K562 (cell line): ENCODE results near the gene CCDC54. TPM values are rescaled to one million over a fixed set of nuclear protein-coding genes. Genes with fewer than 3 reads are reported as not detected.

Experiments used
- ATAC-seq: fragments of 200-7000 bp; cut with Tn5 transposase; 3 replicates; pipeline ENCODE4 v1.9.1; 2020; ENCODE audit warnings: moderate library complexity
- BruUV-seq: library from RNA; stranded (reverse); fragments of 400-500 nt; replicated peaks from 2 replicates; lab custom pipeline; 2021; lab: Mats Ljungman, UMichigan
- CTCF ChIA-PET: fragments of 300-600 bp; formaldehyde crosslinking; extraction: SDS; loops from one replicate; lab custom pipeline; 2021; ENCODE audit warnings: low intra/inter-chr PET ratio; lab: Yijun Ruan, JAX
- POLR2A ChIA-PET: fragments of 300-600, 350-650 bp; sonication (Branson Sonifier 250); formaldehyde crosslinking; extraction: SDS; loops from one replicate; lab custom pipeline; 2021; ENCODE audit warnings: antibody characterized with exemption, inconsistent platforms; lab: Yijun Ruan, JAX
- DNase-seq, 4 experiments: peaks; one replicate each; pipeline versions ENCODE4 v3.0.0 to v3.0.0-alpha.2; 2011 to 2018; ENCODE audit warnings: low spot score in 3 of 4, mixed read lengths in 3 of 4; ENCODE audit errors: extremely low read depth in 1 of 4
- FAIRE-seq: peaks from 2 replicates; lab custom pipeline; 2011; peaks lifted over from hg19 to GRCh38; lab: Jason Lieb, UNC
- H2AFZ ChIP-seq: 2 replicates; pipeline ENCODE4 v1.6.0; 2011; ENCODE audit warnings: low read depth, low read length, control low read depth, inconsistent platforms
- H3K27ac ChIP-seq: fragments of 200-600 bp; 3 replicates; pipeline ENCODE4 v1.8.0; 2011; ENCODE audit warnings: low read depth, mild to moderate bottlenecking, control low read depth, inconsistent platforms, low read length, moderate library complexity, mixed read lengths; ENCODE audit errors: extremely low read depth
- H3K27me3 ChIP-seq, 2 experiments: fragments of 300-600 bp in 1 of 2; 2 replicates in 1 of 2; 3 replicates in 1 of 2; pipeline versions ENCODE4 v1.6.0 to v1.8.0; 2011; ENCODE audit warnings: inconsistent platforms in 2 of 2, low read length in 2 of 2, mild to moderate bottlenecking in 1 of 2, mixed read lengths in 1 of 2, moderate library complexity in 1 of 2; ENCODE audit not compliant: control insufficient read depth in 2 of 2, insufficient read depth in 2 of 2
- H3K36me3 ChIP-seq: fragments of 300-600 bp; 3 replicates; pipeline ENCODE4 v1.8.0; 2011; ENCODE audit warnings: mild to moderate bottlenecking, low read length, inconsistent platforms; ENCODE audit not compliant: control insufficient read depth, insufficient read depth
- H3K4me1 ChIP-seq, 2 experiments: fragments of 200-600 bp in 1 of 2; replicated peaks in 1 of 2; 2 replicates in 1 of 2; 3 replicates in 1 of 2; pipeline versions ENCODE4 v1.5.1 to v1.8.0; 2011; ENCODE audit warnings: inconsistent platforms in 2 of 2, low read length in 2 of 2, mild to moderate bottlenecking in 1 of 2, mixed read lengths in 1 of 2, moderate library complexity in 1 of 2; ENCODE audit not compliant: control insufficient read depth in 2 of 2, insufficient read depth in 2 of 2
- H3K4me2 ChIP-seq: 2 replicates; pipeline ENCODE4 v1.6.1; 2011; ENCODE audit warnings: low read length, control low read depth, inconsistent platforms, mixed read lengths; ENCODE audit not compliant: insufficient read depth
- H3K4me3 ChIP-seq: fragments of 200-600 bp; sonication (generic), shearing (Covaris generic); 2 replicates; pipeline ENCODE4 v1.5.1; 2016; ENCODE audit warnings: control low read depth, inconsistent platforms
- H3K79me2 ChIP-seq: fragments of 200-600 bp; 3 replicates; pipeline ENCODE4 v1.8.0; 2011; ENCODE audit warnings: low read length, inconsistent platforms; ENCODE audit not compliant: control insufficient read depth, insufficient read depth
- H3K9ac ChIP-seq, 2 experiments: 2 replicates each; pipeline versions ENCODE4 v1.6.0 to v1.6.1; 2011; ENCODE audit warnings: low read depth in 2 of 2, low read length in 2 of 2, control low read depth in 1 of 2, inconsistent platforms in 1 of 2, mild to moderate bottlenecking in 1 of 2, mixed read lengths in 1 of 2; ENCODE audit not compliant: insufficient read depth in 1 of 2
- H3K9me1 ChIP-seq: one replicate; pipeline ENCODE4 v1.6.0; 2011; ENCODE audit warnings: inconsistent platforms, mild to moderate bottlenecking, low read length, moderate library complexity; ENCODE audit not compliant: control insufficient read depth, insufficient read depth
- H3K9me3 ChIP-seq: replicated peaks from 2 replicates; pipeline ENCODE4 v1.5.1; 2011; ENCODE audit warnings: low read depth, low read length, inconsistent platforms; ENCODE audit not compliant: control insufficient read depth, insufficient read depth
- H4K20me1 ChIP-seq: replicated peaks from 2 replicates; pipeline ENCODE4 v1.6.1; 2011; ENCODE audit warnings: low read length, inconsistent platforms, mixed read lengths; ENCODE audit not compliant: control insufficient read depth, insufficient read depth
- CHD1 ChIP-seq: fragments of 200-600 bp; sonication (generic); IDR thresholded peaks from one replicate; pipeline ENCODE4 v1.6.1; 2012; ENCODE audit warnings: mild to moderate bottlenecking, moderate library complexity, low read length, inconsistent platforms
- ETS2 ChIP-seq: IDR thresholded peaks from 2 replicates; pipeline ENCODE4 v1.6.1; 2016; ENCODE audit warnings: borderline replicate concordance, missing genetic modification characterization, mild to moderate bottlenecking, moderate library complexity, missing compliant biosample characterization; ENCODE audit not compliant: poor library complexity, severe bottlenecking
- ETV1 ChIP-seq: fragments of 450-650 bp; conservative IDR thresholded peaks from 2 replicates; pipeline ENCODE4 v1.6.1; 2016; ENCODE audit warnings: missing genetic modification characterization, control low read depth, low read depth, missing compliant biosample characterization
- FOXJ2 ChIP-seq: fragments of 200-800 bp; sonication (Bioruptor generic); IDR thresholded peaks from 2 replicates; pipeline ENCODE4 v1.6.1; 2016; ENCODE audit warnings: missing genetic modification characterization, missing compliant biosample characterization
- SAFB2 ChIP-seq: fragments of 200-400 bp; formaldehyde crosslinking; IDR thresholded peaks from 2 replicates; pipeline ENCODE4 v1.6.1; 2018; ENCODE audit warnings: borderline replicate concordance, low read length, low read depth, moderate library complexity; ENCODE audit not compliant: severe bottlenecking
- SRSF3 ChIP-seq: fragments of 200-400 bp; formaldehyde crosslinking; IDR thresholded peaks from 2 replicates; pipeline ENCODE4 v1.6.1; 2016; ENCODE audit warnings: mild to moderate bottlenecking, low read length, moderate library complexity; ENCODE audit not compliant: insufficient read depth
- WGBS: fragments of 100-300 bp; shearing (Covaris generic); methylation state at CpG from one replicate; pipeline ENCODE4 v1.1.6; 2016; ENCODE audit warnings: low coverage, mixed read lengths; ENCODE audit not compliant: insufficient coverage; ENCODE audit errors: missing lambda C conversion rate; 5-methylcytosine and 5-hydroxymethylcytosine counted together
- in situ Hi-C: fragments of 300-500 bp; cut with MboI; formaldehyde crosslinking; loops from 4 replicates; pipeline ENCODE4 v1.15.0; 2018; ENCODE audit warnings: inconsistent platforms, mixed read lengths
- intact Hi-C: fragments of 100-400 bp; cut with micrococcal nuclease; formaldehyde crosslinking; loops from 2 replicates; pipeline ENCODE4 v1.14.2; 2022
- polyA plus RNA-seq, 8 experiments: library from polyadenylated mRNA; depleted of rRNA in 4 of 8; stranded (reverse) in 5 of 8; unstranded in 3 of 8; fragments of >200 nt; fragmentation: Nextera tagmentation in 2 of 8; fragmentation: Illumina TruSeq in 1 of 8; extraction: Ambion mirVana in 2 of 8; extraction: Trizol in 1 of 8; gene quantifications; 2 replicates each; pipeline versions ENCODE4 v1.2.1 to v1.2.3, GENCODE V29; 2011 to 2014; ENCODE audit warnings: inconsistent platforms in 1 of 8, missing spikeins in 1 of 8
- total RNA-seq, 7 experiments: library from RNA; depleted of rRNA in 6 of 7; stranded (reverse); fragments of >200 nt in 6 of 7; fragmentation: Illumina TruSeq in 2 of 7; extraction: Trizol in 2 of 7; gene quantifications; 2 replicates each; pipeline versions ENCODE4 v1.2.1 to v1.2.3, GENCODE V29; 2011 to 2021; ENCODE audit warnings: low replicate concordance in 1 of 7
- TF ChIP-seq, protein P1 (sequence below): fragments of 250-450 bp; sonication (Bioruptor Pico); IDR thresholded peaks from 2 replicates; pipeline ENCODE4 v1.5.0; 2021; ENCODE audit warnings: mild to moderate bottlenecking, borderline replicate concordance
- TF ChIP-seq, protein P2 (sequence below): fragments of 450-650 bp; formaldehyde crosslinking; IDR thresholded peaks from 2 replicates; pipeline ENCODE4 v1.4.0; 2022; ENCODE audit warnings: mild to moderate bottlenecking, moderate library complexity
- TF ChIP-seq, protein P3 (sequence below): fragments of 450-650 bp; IDR thresholded peaks from 2 replicates; pipeline ENCODE4 v1.6.1; 2016; ENCODE audit warnings: low read depth

The CCDC54 gene
- total and polyA plus RNA-seq, 9 of the 15 experiments (the other 6 are each of a cell fraction or from before 2014, with no cell fraction given): not detected

DNA sequence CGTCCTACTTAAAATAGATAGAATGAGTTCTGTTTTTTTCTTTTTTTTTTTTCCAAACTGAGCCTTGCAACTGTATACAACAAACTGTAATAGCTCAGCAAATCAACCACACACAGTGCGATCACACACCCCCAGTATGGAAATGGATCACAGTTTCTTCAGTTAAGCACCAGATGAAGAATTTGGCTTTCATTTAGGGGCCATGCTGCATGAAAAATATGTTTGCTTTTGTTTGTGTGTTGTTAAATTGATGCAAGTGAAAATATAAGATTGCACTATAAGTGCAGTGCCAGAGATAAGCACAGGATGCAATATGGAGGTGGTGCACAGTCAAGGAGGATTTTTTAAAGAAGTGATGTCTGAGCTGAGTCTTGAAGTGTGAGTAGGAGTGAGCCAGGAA lies 17.8 kb downstream of the CCDC54 start (continued):
- TF ChIP-seq, protein P1, sequence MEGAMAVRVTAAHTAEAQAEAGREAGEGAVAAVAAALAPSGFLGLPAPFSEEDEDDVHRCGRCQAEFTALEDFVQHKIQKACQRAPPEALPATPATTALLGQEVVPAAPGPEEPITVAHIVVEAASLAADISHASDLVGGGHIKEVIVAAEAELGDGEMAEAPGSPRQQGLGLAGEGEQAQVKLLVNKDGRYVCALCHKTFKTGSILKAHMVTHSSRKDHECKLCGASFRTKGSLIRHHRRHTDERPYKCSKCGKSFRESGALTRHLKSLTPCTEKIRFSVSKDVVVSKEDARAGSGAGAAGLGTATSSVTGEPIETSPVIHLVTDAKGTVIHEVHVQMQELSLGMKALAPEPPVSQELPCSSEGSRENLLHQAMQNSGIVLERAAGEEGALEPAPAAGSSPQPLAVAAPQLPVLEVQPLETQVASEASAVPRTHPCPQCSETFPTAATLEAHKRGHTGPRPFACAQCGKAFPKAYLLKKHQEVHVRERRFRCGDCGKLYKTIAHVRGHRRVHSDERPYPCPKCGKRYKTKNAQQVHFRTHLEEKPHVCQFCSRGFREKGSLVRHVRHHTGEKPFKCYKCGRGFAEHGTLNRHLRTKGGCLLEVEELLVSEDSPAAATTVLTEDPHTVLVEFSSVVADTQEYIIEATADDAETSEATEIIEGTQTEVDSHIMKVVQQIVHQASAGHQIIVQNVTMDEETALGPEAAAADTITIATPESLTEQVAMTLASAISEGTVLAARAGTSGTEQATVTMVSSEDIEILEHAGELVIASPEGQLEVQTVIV (CRISPR knock-in tag): no peak

DNA sequence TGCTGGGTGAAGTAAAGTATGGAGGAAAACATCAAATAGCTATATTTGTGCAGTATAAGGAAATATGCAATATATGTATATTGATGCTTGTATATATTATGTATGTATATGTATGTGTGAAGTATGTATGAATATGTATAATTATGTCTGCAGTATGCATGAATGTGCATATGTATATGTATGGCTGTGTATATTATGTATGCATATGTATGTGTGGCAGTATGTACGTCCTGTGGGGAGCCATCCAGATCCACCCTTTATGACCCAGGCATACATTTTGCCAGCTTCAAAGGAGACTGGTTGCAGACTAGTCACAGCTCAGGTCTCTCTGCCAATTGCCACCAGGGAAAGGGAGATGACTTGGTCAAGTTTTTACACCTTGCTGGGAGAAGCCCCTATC lies 24.1 kb downstream of the CCDC54 start:
- Histone ChIP-seq H4K20me1 (no peaks in the 10 kb centered on the region), H2AFZ (no peak overlapping the region), H3K27me3 (no peaks in the 10 kb centered on the region), H3K27ac (no peak overlapping the region), H3K4me1 (no peaks in the 10 kb centered on the region), H3K4me2 (no peak overlapping the region), H3K4me3 (no peak overlapping the region), H3K9me1 (no peaks in the 10 kb centered on the region), H3K9ac (no peak overlapping the region), H3K79me2 (no peaks in the 10 kb centered on the region), H3K9me3 (no peaks in the 10 kb centered on the region), H3K36me3 (no peaks in the 10 kb centered on the region)
- POLR2A ChIA-PET: no interaction called here
- CTCF ChIA-PET: no interaction called here
- no TSS peak for BruUV-seq
- no peak for DNase-seq
- in situ Hi-C loops: no loop called here
- FAIRE-seq: no peak
- WGBS: 0% methylated on average over 1 of the region's 1 CpG
- ATAC-seq: no peak
- intact Hi-C loops: no loop called here
- TF ChIP-seq SAFB2 (no peak), ETS2 (tag) (no peak), FOXJ2 (tag) (no peak), CHD1 (no peak), SRSF3 (no peak), ETV1 (no peak)
- TF ChIP-seq, protein P2, sequence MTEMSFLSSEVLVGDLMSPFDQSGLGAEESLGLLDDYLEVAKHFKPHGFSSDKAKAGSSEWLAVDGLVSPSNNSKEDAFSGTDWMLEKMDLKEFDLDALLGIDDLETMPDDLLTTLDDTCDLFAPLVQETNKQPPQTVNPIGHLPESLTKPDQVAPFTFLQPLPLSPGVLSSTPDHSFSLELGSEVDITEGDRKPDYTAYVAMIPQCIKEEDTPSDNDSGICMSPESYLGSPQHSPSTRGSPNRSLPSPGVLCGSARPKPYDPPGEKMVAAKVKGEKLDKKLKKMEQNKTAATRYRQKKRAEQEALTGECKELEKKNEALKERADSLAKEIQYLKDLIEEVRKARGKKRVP (CRISPR knock-in tag): no peak
- TF ChIP-seq, protein P3, sequence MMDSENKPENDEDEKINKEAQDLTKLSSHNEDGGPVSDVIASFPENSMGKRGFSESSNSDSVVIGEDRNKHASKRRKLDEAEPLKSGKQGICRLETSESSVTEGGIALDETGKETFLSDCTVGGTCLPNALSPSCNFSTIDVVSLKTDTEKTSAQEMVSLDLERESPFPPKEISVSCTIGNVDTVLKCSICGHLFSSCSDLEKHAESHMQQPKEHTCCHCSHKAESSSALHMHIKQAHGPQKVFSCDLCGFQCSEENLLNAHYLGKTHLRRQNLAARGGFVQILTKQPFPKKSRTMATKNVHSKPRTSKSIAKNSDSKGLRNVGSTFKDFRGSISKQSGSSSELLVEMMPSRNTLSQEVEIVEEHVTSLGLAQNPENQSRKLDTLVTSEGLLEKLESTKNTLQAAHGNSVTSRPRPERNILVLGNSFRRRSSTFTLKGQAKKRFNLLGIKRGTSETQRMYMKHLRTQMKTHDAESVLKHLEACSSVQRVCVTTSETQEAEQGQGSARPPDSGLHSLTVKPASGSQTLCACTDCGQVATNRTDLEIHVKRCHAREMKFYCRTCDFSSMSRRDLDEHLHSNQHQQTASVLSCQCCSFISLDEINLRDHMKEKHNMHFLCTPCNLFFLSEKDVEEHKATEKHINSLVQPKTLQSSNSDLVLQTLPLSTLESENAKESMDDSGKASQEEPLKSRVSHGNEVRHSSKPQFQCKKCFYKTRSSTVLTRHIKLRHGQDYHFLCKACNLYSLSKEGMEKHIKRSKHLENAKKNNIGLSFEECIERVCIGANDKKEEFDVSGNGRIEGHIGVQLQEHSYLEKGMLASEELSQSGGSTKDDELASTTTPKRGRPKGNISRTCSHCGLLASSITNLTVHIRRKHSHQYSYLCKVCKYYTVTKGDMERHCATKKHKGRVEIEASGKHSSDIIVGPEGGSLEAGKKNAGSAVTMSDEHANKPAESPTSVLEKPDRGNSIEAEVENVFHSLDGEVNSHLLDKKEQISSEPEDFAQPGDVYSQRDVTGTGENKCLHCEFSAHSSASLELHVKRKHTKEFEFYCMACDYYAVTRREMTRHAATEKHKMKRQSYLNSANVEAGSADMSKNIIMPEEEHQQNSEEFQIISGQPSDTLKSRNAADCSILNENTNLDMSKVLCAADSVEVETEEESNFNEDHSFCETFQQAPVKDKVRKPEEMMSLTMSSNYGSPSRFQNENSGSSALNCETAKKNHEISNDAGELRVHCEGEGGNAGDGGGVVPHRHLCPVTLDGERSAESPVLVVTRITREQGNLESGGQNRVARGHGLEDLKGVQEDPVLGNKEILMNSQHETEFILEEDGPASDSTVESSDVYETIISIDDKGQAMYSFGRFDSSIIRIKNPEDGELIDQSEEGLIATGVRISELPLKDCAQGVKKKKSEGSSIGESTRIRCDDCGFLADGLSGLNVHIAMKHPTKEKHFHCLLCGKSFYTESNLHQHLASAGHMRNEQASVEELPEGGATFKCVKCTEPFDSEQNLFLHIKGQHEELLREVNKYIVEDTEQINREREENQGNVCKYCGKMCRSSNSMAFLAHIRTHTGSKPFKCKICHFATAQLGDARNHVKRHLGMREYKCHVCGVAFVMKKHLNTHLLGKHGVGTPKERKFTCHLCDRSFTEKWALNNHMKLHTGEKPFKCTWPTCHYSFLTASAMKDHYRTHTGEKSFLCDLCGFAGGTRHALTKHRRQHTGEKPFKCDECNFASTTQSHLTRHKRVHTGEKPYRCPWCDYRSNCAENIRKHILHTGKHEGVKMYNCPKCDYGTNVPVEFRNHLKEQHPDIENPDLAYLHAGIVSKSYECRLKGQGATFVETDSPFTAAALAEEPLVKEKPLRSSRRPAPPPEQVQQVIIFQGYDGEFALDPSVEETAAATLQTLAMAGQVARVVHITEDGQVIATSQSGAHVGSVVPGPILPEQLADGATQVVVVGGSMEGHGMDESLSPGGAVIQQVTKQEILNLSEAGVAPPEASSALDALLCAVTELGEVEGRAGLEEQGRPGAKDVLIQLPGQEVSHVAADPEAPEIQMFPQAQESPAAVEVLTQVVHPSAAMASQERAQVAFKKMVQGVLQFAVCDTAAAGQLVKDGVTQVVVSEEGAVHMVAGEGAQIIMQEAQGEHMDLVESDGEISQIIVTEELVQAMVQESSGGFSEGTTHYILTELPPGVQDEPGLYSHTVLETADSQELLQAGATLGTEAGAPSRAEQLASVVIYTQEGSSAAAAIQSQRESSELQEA: no peak
